ENCODE measurements around the gene KDM1A. TPM values are rescaled to one million over a fixed set of nuclear protein-coding genes. Genes with fewer than 3 reads are reported as not detected.

The KDM1A gene
- polyA plus RNA-seq, 1 donor (not counting 4 experiments of a cell fraction or from before 2014, with no cell fraction given) = 84.8 TPM

- no peak for TF ChIP-seq CTCF (optimal IDR thresholded peaks at IDR 0.05 in 1 of 3, IDR thresholded peaks at IDR 0.05 in 1 of 3, conservative IDR thresholded peaks at IDR 0.05 in 1 of 3; ENCODE audit: extremely low read depth in 1 of 3, insufficient read depth in 2 of 3, low read length in 3 of 3)
- TF ChIP-seq EZH2 (IDR thresholded peaks at IDR 0.05; ENCODE audit: low read length) = no peak
- H3K4me2 ChIP-seq (ENCODE audit: control insufficient read depth, extremely low read depth, insufficient read depth, low read depth, low read length) = no peak overlapping the region
- DNase-seq (ENCODE audit: low read depth, low spot score) (no peak), FAIRE-seq (no peak)
- no peaks in the 10 kb centered on the region for H3K27me3 ChIP-seq (ENCODE audit: control insufficient read depth, extremely low read depth, insufficient read depth, low read length)
- H3K27ac ChIP-seq (ENCODE audit: control insufficient read depth, insufficient read depth, low read length) = no peak overlapping the region
- H3K4me1 ChIP-seq (ENCODE audit: control insufficient read depth, extremely low read depth, insufficient read depth, low read length) = no peaks in the 10 kb centered on the region
- no peak overlapping the region for H3K9ac ChIP-seq (ENCODE audit: control insufficient read depth, extremely low read depth, insufficient read depth, low read length)
- peaks cover 58 to 65% of the 10 kb centered on the region in 2 experiments for H3K36me3 ChIP-seq (ENCODE audit: control insufficient read depth in 2 of 2, extremely low read depth in 1 of 2, insufficient read depth in 2 of 2, low read length in 2 of 2)
- H3K4me3 ChIP-seq (ENCODE audit: control insufficient read depth in 2 of 3, extremely low read depth in 1 of 3, insufficient read depth in 2 of 3, low read depth in 1 of 3, low read length in 3 of 3) = no peak overlapping the region
- H3K79me2 ChIP-seq (ENCODE audit: control insufficient read depth, insufficient read depth, low read length) = peaks cover 21% of the 10 kb centered on the region
- dilution Hi-C loops (cut with MboI; ENCODE audit: extremely low pct_ligation_motif_present, low sequenced_read_pairs) = no loop called here
- no peaks in the 10 kb centered on the region for H3K9me3 ChIP-seq (ENCODE audit: control insufficient read depth, low read depth, low read length)
- H4K20me1 ChIP-seq (ENCODE audit: control insufficient read depth, extremely low read depth, insufficient read depth, low read length) = peaks cover 11% of the 10 kb centered on the region
- H3K9me1 ChIP-seq (ENCODE audit: control insufficient read depth, extremely low read depth, insufficient read depth, low read length) = no peaks in the 10 kb centered on the region
- no peak overlapping the region for H2AFZ ChIP-seq (ENCODE audit: control insufficient read depth, low read length)
Measured at GRCh38 chr1:23088027-23088426, 68.8 kb downstream of the KDM1A start.

- no peak overlapping the region for H3K4me2 ChIP-seq (ENCODE audit: control insufficient read depth, extremely low read depth, insufficient read depth, low read depth, low read length)
- no peaks in the 10 kb centered on the region for H3K4me1 ChIP-seq (ENCODE audit: control insufficient read depth, extremely low read depth, insufficient read depth, low read length)
- H3K4me3 ChIP-seq (ENCODE audit: control insufficient read depth in 2 of 3, extremely low read depth in 1 of 3, insufficient read depth in 2 of 3, low read depth in 1 of 3, low read length in 3 of 3) = no peak overlapping the region
- no peak overlapping the region for H3K27ac ChIP-seq (ENCODE audit: control insufficient read depth, insufficient read depth, low read length)
- DNase-seq (ENCODE audit: low read depth, low spot score) = no peak
- H3K27me3 ChIP-seq (ENCODE audit: control insufficient read depth, extremely low read depth, insufficient read depth, low read length) = no peaks in the 10 kb centered on the region
- peaks cover 52 to 66% of the 10 kb centered on the region in 2 experiments for H3K36me3 ChIP-seq (ENCODE audit: control insufficient read depth in 2 of 2, extremely low read depth in 1 of 2, insufficient read depth in 2 of 2, low read length in 2 of 2)
- TF ChIP-seq EZH2 (IDR thresholded peaks at IDR 0.05; ENCODE audit: low read length) (no peak), CTCF (optimal IDR thresholded peaks at IDR 0.05 in 1 of 3, IDR thresholded peaks at IDR 0.05 in 1 of 3, conservative IDR thresholded peaks at IDR 0.05 in 1 of 3; ENCODE audit: extremely low read depth in 1 of 3, insufficient read depth in 2 of 3, low read length in 3 of 3) (no peak)
- H3K9me3 ChIP-seq (ENCODE audit: control insufficient read depth, low read depth, low read length) = no peaks in the 10 kb centered on the region
- no peak overlapping the region for H2AFZ ChIP-seq (ENCODE audit: control insufficient read depth, low read length)
- H3K9ac ChIP-seq (ENCODE audit: control insufficient read depth, extremely low read depth, insufficient read depth, low read length) = no peak overlapping the region
- FAIRE-seq = no peak
- dilution Hi-C loops (cut with MboI; ENCODE audit: extremely low pct_ligation_motif_present, low sequenced_read_pairs) = no loop called here
- H3K9me1 ChIP-seq (ENCODE audit: control insufficient read depth, extremely low read depth, insufficient read depth, low read length) = no peaks in the 10 kb centered on the region
- peaks cover 30% of the 10 kb centered on the region for H3K79me2 ChIP-seq (ENCODE audit: control insufficient read depth, insufficient read depth, low read length)
- H4K20me1 ChIP-seq (ENCODE audit: control insufficient read depth, extremely low read depth, insufficient read depth, low read length) = peaks cover 8% of the 10 kb centered on the region
Measured at GRCh38 chr1:23090056-23090455, 70.8 kb downstream of the KDM1A start.
